GM23338 (cell line): ENCODE results near the gene GALK1. TPM values are rescaled to one million over a fixed set of nuclear protein-coding genes. Genes with fewer than 3 reads are reported as not detected.

ENCODE experiments used
- ATAC-seq: fragments of 200-7000 bp; cut with Tn5 transposase; 3 replicates; pipeline ENCODE4 v1.9.1; 2020
- DNase-seq: peaks from one replicate; pipeline ENCODE4 v3.0.0-alpha.2; 2015; ENCODE audit warnings: low spot score
- H2AFZ ChIP-seq: fragments of 200-600 bp; sonication (generic); 2 replicates; pipeline ENCODE4 v1.8.0; 2016; ENCODE audit warnings: antibody characterized with exemption, mild to moderate bottlenecking, moderate library complexity
- H3F3A ChIP-seq: fragments of 200-600 bp; sonication (generic); replicated peaks from 2 replicates; pipeline ENCODE4 v1.8.0; 2017; ENCODE audit warnings: antibody characterized with exemption, mixed run types, low read depth
- H3K27ac ChIP-seq: fragments of 200-600 bp; sonication (generic); 2 replicates; pipeline ENCODE4 v1.6.1; 2016; ENCODE audit warnings: low read depth
- H3K27me3 ChIP-seq: fragments of 200-600 bp; sonication (generic); 2 replicates; pipeline ENCODE4 v1.8.0; 2016; ENCODE audit warnings: mild to moderate bottlenecking, mixed run types, moderate library complexity; ENCODE audit not compliant: insufficient read depth
- H3K36me3 ChIP-seq: fragments of 200-600 bp; sonication (generic); 2 replicates; pipeline ENCODE4 v1.8.0; 2016; ENCODE audit warnings: mild to moderate bottlenecking; ENCODE audit not compliant: insufficient read depth
- H3K4me1 ChIP-seq: fragments of 200-600 bp; sonication (generic); 2 replicates; pipeline ENCODE4 v1.8.0; 2016; ENCODE audit warnings: mild to moderate bottlenecking, moderate library complexity; ENCODE audit not compliant: insufficient read depth
- H3K4me2 ChIP-seq: fragments of 200-600 bp; sonication (generic); 2 replicates; pipeline ENCODE4 v1.7.1; 2017; ENCODE audit warnings: mixed run types
- H3K4me3 ChIP-seq: fragments of 200-600 bp; sonication (generic); 2 replicates; pipeline ENCODE4 v1.6.1; 2016; ENCODE audit warnings: mixed run types
- H3K79me2 ChIP-seq: fragments of 200-600 bp; sonication (generic); replicated peaks from 2 replicates; pipeline ENCODE4 v1.8.0; 2017; ENCODE audit warnings: mild to moderate bottlenecking; ENCODE audit not compliant: insufficient read depth
- H3K9me2 ChIP-seq: fragments of 200-600 bp; sonication (generic); 2 replicates; pipeline ENCODE4 v1.8.0; 2017; ENCODE audit not compliant: insufficient read depth
- H4K20me1 ChIP-seq: fragments of 200-600 bp; sonication (generic); replicated peaks from 2 replicates; pipeline ENCODE4 v1.8.0; 2017; ENCODE audit warnings: mild to moderate bottlenecking; ENCODE audit not compliant: insufficient read depth
- H3K27ac Mint-ChIP-seq: 2 replicates; pipeline ENCODE4 v1.8.0; 2020; ENCODE audit warnings: inconsistent platforms, mild to moderate bottlenecking, moderate library complexity, mixed read lengths
- H3K27me3 Mint-ChIP-seq: 3 replicates; pipeline ENCODE4 v1.8.0; 2022; ENCODE audit warnings: low read depth, mild to moderate bottlenecking, moderate library complexity, mixed read lengths, inconsistent platforms; ENCODE audit not compliant: insufficient read depth, poor library complexity
- H3K36me3 Mint-ChIP-seq: 3 replicates; pipeline ENCODE4 v1.8.0; 2021; ENCODE audit warnings: low read depth, mild to moderate bottlenecking, inconsistent platforms, moderate library complexity, mixed read lengths
- H3K4me1 Mint-ChIP-seq: 3 replicates; pipeline ENCODE4 v1.8.0; 2020; ENCODE audit warnings: mild to moderate bottlenecking, inconsistent platforms, mixed read lengths
- H3K4me3 Mint-ChIP-seq: 3 replicates; pipeline ENCODE4 v1.8.0; 2021; ENCODE audit warnings: moderate library complexity, mild to moderate bottlenecking, inconsistent platforms, mixed read lengths
- H3K9me3 Mint-ChIP-seq: 3 replicates; pipeline ENCODE4 v1.8.0; 2020; ENCODE audit warnings: moderate library complexity, mild to moderate bottlenecking, inconsistent platforms, mixed read lengths
- CREB1 ChIP-seq: fragments of 250-450 bp; sonication (Bioruptor Pico); IDR thresholded peaks from 2 replicates; pipeline ENCODE4 v1.5.0; 2020; ENCODE audit warnings: low read depth, mild to moderate bottlenecking, moderate library complexity
- EZH2 ChIP-seq: fragments of 200-600 bp; sonication (generic); IDR thresholded peaks from one replicate; pipeline ENCODE4 v1.8.0; 2017; ENCODE audit warnings: antibody characterized with exemption, mild to moderate bottlenecking, low read depth; ENCODE audit not compliant: unreplicated experiment
- EZH2phosphoT487 ChIP-seq: fragments of 200-600 bp; sonication (generic); IDR thresholded peaks from one replicate; pipeline ENCODE4 v1.8.1; 2018; ENCODE audit warnings: antibody characterized with exemption; ENCODE audit not compliant: unreplicated experiment
- JUNB ChIP-seq: IDR thresholded peaks from one replicate; pipeline ENCODE4 v1.6.1; 2016; ENCODE audit warnings: antibody characterized with exemption; ENCODE audit not compliant: unreplicated experiment
- NANOG ChIP-seq: IDR thresholded peaks from 2 replicates; pipeline ENCODE4 v1.6.1; 2016; ENCODE audit warnings: antibody characterized with exemption, borderline replicate concordance
- POLR2AphosphoS5 ChIP-seq: IDR thresholded peaks from 2 replicates; pipeline ENCODE4 v1.6.1; 2016; ENCODE audit warnings: antibody characterized with exemption, low read depth
- REST ChIP-seq: IDR thresholded peaks from one replicate; pipeline ENCODE4 v1.6.1; 2018; ENCODE audit warnings: antibody characterized with exemption; ENCODE audit not compliant: unreplicated experiment
- STAT1 ChIP-seq: IDR thresholded peaks from one replicate; pipeline ENCODE4 v1.6.1; 2016; ENCODE audit warnings: antibody characterized with exemption; ENCODE audit not compliant: unreplicated experiment
- ZNF114 ChIP-seq: fragments of 250-450 bp; sonication (Bioruptor Pico); IDR thresholded peaks from 2 replicates; pipeline ENCODE4 v1.5.0; 2020; ENCODE audit warnings: mild to moderate bottlenecking, moderate library complexity
- ZNF331 ChIP-seq: fragments of 250-450 bp; sonication (Bioruptor Pico); IDR thresholded peaks from 2 replicates; pipeline ENCODE4 v1.5.0; 2020; ENCODE audit warnings: low read depth, mild to moderate bottlenecking, moderate library complexity
- ZNF462 ChIP-seq: fragments of 250-450 bp; sonication (Bioruptor Pico); IDR thresholded peaks from 2 replicates; pipeline ENCODE4 v1.5.0; 2020; ENCODE audit warnings: mild to moderate bottlenecking, moderate library complexity
- polyA plus RNA-seq: library from polyadenylated mRNA; unstranded; fragments of >200 nt; fragmentation: Nextera tagmentation; extraction: Ambion mirVana; gene quantifications from 2 replicates; pipeline ENCODE4 v1.2.1, GENCODE V29; 2016
- total RNA-seq: library from RNA; depleted of rRNA; stranded (reverse); fragments of >200 nt; shearing (Covaris generic); gene quantifications from 2 replicates; pipeline ENCODE4 v1.2.3, GENCODE V29; 2014
- TF ChIP-seq, protein P1 (sequence below), 2 experiments: fragments of 200-600 bp in 1 of 2; sonication (generic) in 1 of 2; conservative IDR thresholded peaks; 2 replicates each; pipeline versions ENCODE4 v1.5.1 to v1.6.1; 2016 to 2017; ENCODE audit warnings: antibody characterized with exemption in 2 of 2, low read depth in 2 of 2, mild to moderate bottlenecking in 2 of 2, moderate library complexity in 1 of 2
- TF ChIP-seq, protein P2 (sequence below): IDR thresholded peaks from 2 replicates; pipeline ENCODE4 v1.6.1; 2016; ENCODE audit warnings: antibody characterized with exemption

GALK1 gene
- total and polyA plus RNA-seq, 2 experiments from 2014 or later: 30.5 to 31.7 TPM

DNA sequence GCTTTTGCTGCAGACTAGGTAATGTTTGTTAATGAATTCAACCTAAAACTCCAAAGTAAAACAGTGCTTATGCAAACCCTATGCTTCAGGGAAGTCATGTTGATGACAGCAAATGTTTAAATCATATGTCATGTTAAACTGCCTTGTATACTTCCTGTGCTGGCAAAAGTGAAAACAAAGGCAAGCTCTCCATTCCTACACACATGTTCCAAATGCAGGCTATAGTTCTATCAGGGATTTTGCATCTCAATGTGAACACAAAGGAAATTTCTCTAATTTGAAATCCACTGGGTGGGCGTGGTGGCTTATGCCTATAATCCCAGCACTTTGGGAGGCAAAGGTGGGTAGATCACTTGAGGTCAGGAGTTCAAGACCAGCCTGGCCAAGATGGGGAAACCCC, 38.9 kb upstream of the GALK1 start:
- peaks cover 11% of the 10 kb centered on the region for H3K36me3 Mint-ChIP-seq
- TF ChIP-seq, protein P1, sequence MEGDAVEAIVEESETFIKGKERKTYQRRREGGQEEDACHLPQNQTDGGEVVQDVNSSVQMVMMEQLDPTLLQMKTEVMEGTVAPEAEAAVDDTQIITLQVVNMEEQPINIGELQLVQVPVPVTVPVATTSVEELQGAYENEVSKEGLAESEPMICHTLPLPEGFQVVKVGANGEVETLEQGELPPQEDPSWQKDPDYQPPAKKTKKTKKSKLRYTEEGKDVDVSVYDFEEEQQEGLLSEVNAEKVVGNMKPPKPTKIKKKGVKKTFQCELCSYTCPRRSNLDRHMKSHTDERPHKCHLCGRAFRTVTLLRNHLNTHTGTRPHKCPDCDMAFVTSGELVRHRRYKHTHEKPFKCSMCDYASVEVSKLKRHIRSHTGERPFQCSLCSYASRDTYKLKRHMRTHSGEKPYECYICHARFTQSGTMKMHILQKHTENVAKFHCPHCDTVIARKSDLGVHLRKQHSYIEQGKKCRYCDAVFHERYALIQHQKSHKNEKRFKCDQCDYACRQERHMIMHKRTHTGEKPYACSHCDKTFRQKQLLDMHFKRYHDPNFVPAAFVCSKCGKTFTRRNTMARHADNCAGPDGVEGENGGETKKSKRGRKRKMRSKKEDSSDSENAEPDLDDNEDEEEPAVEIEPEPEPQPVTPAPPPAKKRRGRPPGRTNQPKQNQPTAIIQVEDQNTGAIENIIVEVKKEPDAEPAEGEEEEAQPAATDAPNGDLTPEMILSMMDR (conservative IDR thresholded peaks at IDR 0.05; ENCODE audit: low read depth in 2 of 2): no peak
- TF ChIP-seq STAT1 (no peak), ZNF462 (no peak), POLR2AphosphoS5 (no peak), EZH2phosphoT487 (no peak), ZNF331 (CRISPR knock-in tag) (no peak), EZH2 (no peak), REST (no peak), ZNF114 (CRISPR knock-in tag) (no peak), JUNB (no peak), CREB1 (CRISPR knock-in tag) (no peak), NANOG (no peak)
- TF ChIP-seq, protein P2, sequence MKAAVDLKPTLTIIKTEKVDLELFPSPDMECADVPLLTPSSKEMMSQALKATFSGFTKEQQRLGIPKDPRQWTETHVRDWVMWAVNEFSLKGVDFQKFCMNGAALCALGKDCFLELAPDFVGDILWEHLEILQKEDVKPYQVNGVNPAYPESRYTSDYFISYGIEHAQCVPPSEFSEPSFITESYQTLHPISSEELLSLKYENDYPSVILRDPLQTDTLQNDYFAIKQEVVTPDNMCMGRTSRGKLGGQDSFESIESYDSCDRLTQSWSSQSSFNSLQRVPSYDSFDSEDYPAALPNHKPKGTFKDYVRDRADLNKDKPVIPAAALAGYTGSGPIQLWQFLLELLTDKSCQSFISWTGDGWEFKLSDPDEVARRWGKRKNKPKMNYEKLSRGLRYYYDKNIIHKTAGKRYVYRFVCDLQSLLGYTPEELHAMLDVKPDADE: no peak
- H3K4me3 Mint-ChIP-seq: no peak overlapping the region
- Histone ChIP-seq H3K79me2 (peaks cover 32% of the 10 kb centered on the region), H4K20me1 (peaks cover 9% of the 10 kb centered on the region; the same call in 1 of the 2 replicates), H3K9me2 (no peaks in the 10 kb centered on the region), H3K27me3 (no peaks in the 10 kb centered on the region), H3K36me3 (no peaks in the 10 kb centered on the region; the same call in 1 of the 2 replicates), H2AFZ (no peak overlapping the region), H3K4me3 (no peak overlapping the region), H3F3A (peaks cover 3% of the 10 kb centered on the region; the same call in 1 of the 2 replicates), H3K4me2 (no peak overlapping the region), H3K4me1 (no peaks in the 10 kb centered on the region), H3K27ac (0 out of 2 replicates have a peak overlapping the region, but pooled peaks have one; percentile 39)
- DNase-seq: no peak
- H3K27me3 Mint-ChIP-seq: peaks cover 15% of the 10 kb centered on the region
- H3K9me3 Mint-ChIP-seq: no peaks in the 10 kb centered on the region; the same call in 2 of the 3 replicates
- H3K4me1 Mint-ChIP-seq: no peaks in the 10 kb centered on the region
- no peak for ATAC-seq
- no peak overlapping the region for H3K27ac Mint-ChIP-seq
